Omental fat pad (tissue), 4 donors: ENCODE measurements around the gene ADGB. TPM values are rescaled to one million over a fixed set of nuclear protein-coding genes. Genes with fewer than 3 reads are reported as not detected.
A peak's percentile ranks its signal among the peaks of the same experiment; 100 is the strongest.

Experiments used
- ATAC-seq: fragments of 150-250 bp; one replicate; pipeline ENCODE4 v1.9.1; 2016; ENCODE audit warnings: mild to moderate bottlenecking, moderate library complexity; ENCODE audit not compliant: low FRiP score
- DNase-seq: peaks from one replicate; pipeline ENCODE4 v3.0.0-alpha.2; 2019; ENCODE audit warnings: low spot score
- CTCF ChIP-seq, 3 donors: fragments of 450-650 bp; IDR thresholded peaks; one replicate each; pipeline ENCODE4 v1.5.1; 2016 to 2017; ENCODE audit warnings: antibody characterized with exemption in 3 of 3, mild to moderate bottlenecking in 3 of 3, moderate library complexity in 2 of 3
- total RNA-seq, 4 donors: library from RNA; depleted of rRNA; stranded (reverse); fragments of >200 nt; gene quantifications; one replicate each; pipeline ENCODE4 v1.1.0, GENCODE V29; 2016

ADGB gene
- total RNA-seq, 4 donors from 2014 or later = not detected

- no peak for TF ChIP-seq CTCF (IDR thresholded peaks at IDR 0.05)
- DNase-seq (no peak), ATAC-seq (no peak)
Measured at GRCh38 chr6:146739696-146740095, 140.9 kb downstream of the ADGB start.

- no peak for TF ChIP-seq CTCF (IDR thresholded peaks at IDR 0.05)
- DNase-seq (no peak), ATAC-seq (no peak)
Measured at GRCh38 chr6:146741609-146742008, 142.8 kb downstream of the ADGB start.

- ATAC-seq (no peak), DNase-seq (no peak)
- no peak for TF ChIP-seq CTCF (IDR thresholded peaks at IDR 0.05)
Measured at GRCh38 chr6:146753306-146753705, 154.5 kb downstream of the ADGB start.

GRCh38 chr6:146767632-146768031 is 168.9 kb downstream of the ADGB start:
- ATAC-seq (no peak), DNase-seq (no peak)
- TF ChIP-seq CTCF (IDR thresholded peaks at IDR 0.05) = no peak

- ATAC-seq (no peak), DNase-seq (no peak)
- no peak for TF ChIP-seq CTCF (IDR thresholded peaks at IDR 0.05)
Measured at GRCh38 chr6:146768722-146769121, 169.9 kb downstream of the ADGB start.

- ATAC-seq (no peak), DNase-seq (no peak)
- no peak for TF ChIP-seq CTCF (IDR thresholded peaks at IDR 0.05)
Measured at GRCh38 chr6:146770275-146770964, 171.6 kb downstream of the ADGB start.

- no peak for TF ChIP-seq CTCF (IDR thresholded peaks at IDR 0.05)
- peak; percentile 57 for ATAC-seq
- no peak for DNase-seq
Measured at GRCh38 chr6:146770965-146771735, 172.4 kb downstream of the ADGB start.
